IMR-90 (cell line): Measurements from ENCODE around the gene LFNG. TPM values are rescaled to one million over a fixed set of nuclear protein-coding genes. Genes with fewer than 3 reads are reported as not detected.

Experiments
- ATAC-seq: fragments of 200-7000 bp; cut with Tn5 transposase; 2 replicates; pipeline ENCODE4 v1.9.1; 2020; ENCODE audit warnings: low read depth, mild to moderate bottlenecking, moderate library complexity
- BruUV-seq: library from RNA; stranded (reverse); fragments of 400-500 nt; replicated peaks from 2 replicates; lab custom pipeline; 2021; lab: Mats Ljungman, UMichigan
- CTCF ChIA-PET: fragments of 300-600 bp; formaldehyde crosslinking; extraction: SDS; loops from one replicate; lab custom pipeline; 2021; ENCODE audit warnings: antibody characterized with exemption; lab: Yijun Ruan, JAX
- POLR2A ChIA-PET: fragments of 300-600 bp; sonication (Branson Sonifier 250); formaldehyde crosslinking; loops from one replicate; lab custom pipeline; 2022; ENCODE audit warnings: antibody characterized with exemption; ENCODE audit not compliant: unreplicated experiment; lab: Charles Lee
- DNase-seq: peaks from one replicate; pipeline ENCODE4 v3.0.0; 2013
- H2AFZ ChIP-seq: replicated peaks from 2 replicates; pipeline ENCODE3; 2013; ENCODE audit warnings: low read length, mild to moderate bottlenecking; ENCODE audit not compliant: poor library complexity
- H2AK5ac ChIP-seq: 2 replicates; pipeline ENCODE4 v1.6.1; 2013; ENCODE audit warnings: low read depth, low read length, inconsistent platforms
- H2AK9ac ChIP-seq: replicated peaks from 2 replicates; pipeline ENCODE3; 2013; ENCODE audit warnings: mild to moderate bottlenecking, low read depth, low read length, moderate library complexity; ENCODE audit not compliant: poor library complexity
- H2BK120ac ChIP-seq: 2 replicates; pipeline ENCODE4 v1.6.1; 2013; ENCODE audit warnings: low read depth, low read length, inconsistent platforms
- H2BK15ac ChIP-seq: 3 replicates; pipeline ENCODE4 v1.6.1; 2013; ENCODE audit warnings: low read depth, low read length, inconsistent platforms
- H2BK20ac ChIP-seq: 2 replicates; pipeline ENCODE4 v1.6.1; 2013; ENCODE audit warnings: low read depth, mild to moderate bottlenecking, inconsistent platforms, low read length, moderate library complexity
- H2BK5ac ChIP-seq: 2 replicates; pipeline ENCODE4 v1.6.1; 2013; ENCODE audit warnings: mild to moderate bottlenecking, low read depth, low read length, inconsistent platforms; ENCODE audit not compliant: poor library complexity, severe bottlenecking
- H3K14ac ChIP-seq: replicated peaks from 2 replicates; pipeline ENCODE4 v1.6.1; 2013; ENCODE audit warnings: low read depth, low read length, inconsistent platforms
- H3K18ac ChIP-seq: 2 replicates; pipeline ENCODE4 v1.6.1; 2013; ENCODE audit warnings: low read depth, low read length, control low read depth
- H3K23ac ChIP-seq: 2 replicates; pipeline ENCODE4 v1.6.1; 2013; ENCODE audit warnings: low read depth, low read length, inconsistent platforms
- H3K27ac ChIP-seq: 2 replicates; pipeline ENCODE4 v1.5.1; 2013; ENCODE audit warnings: mild to moderate bottlenecking, control low read depth, low read length; ENCODE audit not compliant: insufficient read depth
- H3K27me3 ChIP-seq: 2 replicates; pipeline ENCODE4 v1.6.1; 2013; ENCODE audit warnings: low read length; ENCODE audit not compliant: control insufficient read depth, insufficient read depth
- H3K36me3 ChIP-seq: 2 replicates; pipeline ENCODE4 v1.6.1; 2013; ENCODE audit warnings: low read length, mixed read lengths; ENCODE audit not compliant: control insufficient read depth, insufficient read depth
- H3K4ac ChIP-seq: 2 replicates; pipeline ENCODE4 v1.6.1; 2013; ENCODE audit warnings: low read depth, low read length, inconsistent platforms
- H3K4me1 ChIP-seq: 2 replicates; pipeline ENCODE4 v1.6.1; 2013; ENCODE audit warnings: low read length, mixed read lengths; ENCODE audit not compliant: control insufficient read depth, insufficient read depth
- H3K4me2 ChIP-seq: 2 replicates; pipeline ENCODE4 v1.6.1; 2013; ENCODE audit warnings: low read depth, mild to moderate bottlenecking, control low read depth, low read length, moderate library complexity
- H3K4me3 ChIP-seq: 2 replicates; pipeline ENCODE4 v1.5.1; 2013; ENCODE audit warnings: low read depth, mild to moderate bottlenecking, control low read depth, low read length, moderate library complexity; ENCODE audit not compliant: insufficient read depth
- H3K56ac ChIP-seq: 2 replicates; pipeline ENCODE4 v1.6.1; 2013; ENCODE audit warnings: low read length, inconsistent platforms; ENCODE audit not compliant: insufficient read depth; ENCODE audit errors: extremely low read depth
- H3K79me1 ChIP-seq, 2 experiments: 2 replicates each; pipeline ENCODE4 v1.6.1; 2013; ENCODE audit warnings: low read length in 2 of 2, inconsistent platforms in 1 of 2, low read depth in 1 of 2
- H3K9ac ChIP-seq: 2 replicates; pipeline ENCODE4 v1.6.1; 2013; ENCODE audit warnings: low read depth, low read length, control low read depth
- H3K9me1 ChIP-seq: 2 replicates; pipeline ENCODE4 v1.6.1; 2013; ENCODE audit warnings: low read length, inconsistent platforms; ENCODE audit not compliant: insufficient read depth
- H3K9me3 ChIP-seq: 2 replicates; pipeline ENCODE4 v1.6.1; 2013; ENCODE audit warnings: low read length; ENCODE audit not compliant: control insufficient read depth, insufficient read depth
- H4K20me1 ChIP-seq: 2 replicates; pipeline ENCODE4 v1.6.1; 2013; ENCODE audit warnings: low read length, inconsistent platforms; ENCODE audit not compliant: insufficient read depth
- H4K5ac ChIP-seq: 2 replicates; pipeline ENCODE4 v1.6.1; 2013; ENCODE audit warnings: mild to moderate bottlenecking, low read depth, low read length, control low read depth
- H4K8ac ChIP-seq, 2 experiments: 2 replicates each; pipeline ENCODE4 v1.6.1; 2013; ENCODE audit warnings: low read depth in 2 of 2, low read length in 2 of 2, control low read depth in 1 of 2, inconsistent platforms in 1 of 2
- H4K91ac ChIP-seq: 2 replicates; pipeline ENCODE4 v1.6.1; 2013; ENCODE audit warnings: low read depth, low read length, inconsistent platforms; ENCODE audit not compliant: insufficient read depth
- BHLHE40 ChIP-seq: fragments of 150-350 bp; IDR thresholded peaks from 2 replicates; pipeline ENCODE4 v1.6.1; 2016; ENCODE audit warnings: mild to moderate bottlenecking, low read depth, low read length
- CEBPB ChIP-seq: IDR thresholded peaks from 2 replicates; pipeline ENCODE4 v1.6.1; 2012; ENCODE audit warnings: low read depth, low read length, improper control_type of control experiment
- CTCF ChIP-seq: conservative IDR thresholded peaks from 2 replicates; pipeline ENCODE4 v1.5.1; 2012; ENCODE audit warnings: mild to moderate bottlenecking, low read depth, low read length, improper control_type of control experiment
- FOS ChIP-seq: fragments of 150-350 bp; IDR thresholded peaks from 2 replicates; pipeline ENCODE4 v1.6.1; 2016; ENCODE audit warnings: low read depth, low read length
- MAFK ChIP-seq: IDR thresholded peaks from 2 replicates; pipeline ENCODE4 v1.6.1; 2012; ENCODE audit warnings: low read depth, low read length, improper control_type of control experiment
- MAZ ChIP-seq: IDR thresholded peaks from 2 replicates; pipeline ENCODE4 v1.6.1; 2012; ENCODE audit warnings: low read depth, mild to moderate bottlenecking, low read length, improper control_type of control experiment, moderate library complexity, borderline replicate concordance
- POLR2A ChIP-seq: IDR thresholded peaks from 2 replicates; pipeline ENCODE4 v1.6.1; 2012; ENCODE audit warnings: mild to moderate bottlenecking, low read depth, low read length
- RAD21 ChIP-seq: IDR thresholded peaks from 2 replicates; pipeline ENCODE4 v1.6.1; 2012; ENCODE audit warnings: low read length, improper control_type of control experiment
- RCOR1 ChIP-seq: IDR thresholded peaks from 2 replicates; pipeline ENCODE4 v1.6.1; 2012; ENCODE audit warnings: mild to moderate bottlenecking, low read length, improper control_type of control experiment; ENCODE audit not compliant: insufficient replicate concordance
- RFX5 ChIP-seq: IDR thresholded peaks from 2 replicates; pipeline ENCODE4 v1.8.0; 2012; ENCODE audit warnings: low read depth, mild to moderate bottlenecking, low read length, moderate library complexity
- SMC3 ChIP-seq: fragments of 150-350 bp; IDR thresholded peaks from 2 replicates; pipeline ENCODE4 v1.6.1; 2016; ENCODE audit warnings: low read depth, mild to moderate bottlenecking, antibody characterized with exemption, low read length, moderate library complexity
- WGBS, 2 experiments: methylation state at CpG; one replicate each; pipeline versions ENCODE4 v1.1.5 to v1.1.7; 2013; ENCODE audit warnings: missing lambda C conversion rate in 2 of 2; ENCODE audit not compliant: insufficient read length in 1 of 2; ENCODE audit errors: extremely low coverage in 2 of 2; 5-methylcytosine and 5-hydroxymethylcytosine counted together
- dilution Hi-C: fragments of 300-500 bp; cut with HindIII; formaldehyde crosslinking; loops from one replicate; pipeline ENCODE4 v1.14.3; 2018; ENCODE audit warnings: low sequenced_read_pairs; ENCODE audit not compliant: unreplicated experiment
- in situ Hi-C: fragments of 300-500 bp; cut with MboI; formaldehyde crosslinking; loops from 3 replicates; pipeline ENCODE4 v1.14.3; 2019; ENCODE audit warnings: low sequenced_read_pairs, inconsistent platforms, mixed read lengths
- intact Hi-C: fragments of 100-400 bp; cut with micrococcal nuclease; formaldehyde crosslinking; loops from 2 replicates; pipeline ENCODE4 v1.10.0; 2022
- polyA plus RNA-seq, 3 experiments: library from polyadenylated mRNA; depleted of rRNA; stranded (reverse); fragments of >200 nt; gene quantifications; 2 replicates each; pipeline ENCODE4 v1.2.3, GENCODE V29; 2012; ENCODE audit warnings: low replicate concordance in 1 of 3
- total RNA-seq: library from RNA; depleted of rRNA; stranded (reverse); fragments of >200 nt; gene quantifications from 2 replicates; pipeline ENCODE4 v1.2.3, GENCODE V29; 2012

The LFNG gene
- total and polyA plus RNA-seq, 2 of the 4 experiments (the other 2 are of a cell fraction), result 1.8 to 5.1 TPM

DNA sequence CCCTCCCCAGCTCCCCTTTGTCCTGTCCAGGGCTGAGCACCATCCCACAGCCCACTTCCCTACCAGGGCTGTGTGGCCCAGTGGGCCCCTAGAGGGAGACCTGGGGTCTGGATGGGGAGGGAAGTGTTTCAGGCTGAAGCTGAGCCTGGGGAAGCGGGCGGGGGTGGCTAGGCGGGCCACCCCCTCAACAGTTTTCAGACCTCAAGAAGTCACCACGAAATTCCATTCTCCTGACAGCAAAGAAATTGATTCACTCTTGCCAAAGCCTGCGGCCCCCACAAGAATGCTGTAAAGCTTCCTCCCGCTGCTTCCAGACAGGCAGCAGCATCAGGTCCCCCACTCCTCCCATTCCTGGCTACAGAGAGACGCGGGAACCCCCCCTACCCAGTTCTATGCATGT, 2.5 kb upstream of the LFNG start:
- H4K91ac ChIP-seq, result peak overlapping the region; percentile 94
- H3K4me1 ChIP-seq, result peaks cover 27% of the 10 kb centered on the region
- 0 out of 2 replicates have a peak, but pooled peaks cover 9% of the 10 kb centered on the region for H4K20me1 ChIP-seq
- H4K5ac ChIP-seq, result no peak overlapping the region
- no peaks in the 10 kb centered on the region for H3K9me3 ChIP-seq
- H2BK120ac ChIP-seq, result peak overlapping the region; percentile 99
- peak overlapping the region; percentile 60 to 89 for H4K8ac ChIP-seq
- peak; percentile 46 for ATAC-seq
- peak overlapping the region; percentile 94 for H3K14ac ChIP-seq
- WGBS, 2 experiments, result 0% methylated on average over 1 of the region's 8 CpGs; no CpG with 5 or more reads in 1 of the 2 experiments
- H3K56ac ChIP-seq, result peak overlapping the region; percentile 52; the same call in 1 of the 2 replicates
- peak overlapping the region; percentile 95; the same call in 2 of the 3 replicates for H2BK15ac ChIP-seq
- BruUV-seq, result no TSS peak
- in situ Hi-C loops, result no loop called here
- H2AK9ac ChIP-seq, result peak overlapping the region; percentile 99
- DNase-seq, result peak; percentile 93
- POLR2A ChIA-PET, result no interaction called here
- H2BK5ac ChIP-seq, result peak overlapping the region; percentile 76
- peak overlapping the region; percentile 51 for H3K27ac ChIP-seq
- TF ChIP-seq FOS (peak; percentile 47), SMC3 (0 out of 2 replicates have a peak, but pooled peaks have one; percentile 11), MAFK (no peak), RAD21 (no peak; the same call in none of the 2 replicates), CTCF (peak; percentile 30; the same call in 1 of the 2 replicates), MAZ (peak; percentile 83; the same call in 1 of the 2 replicates), RFX5 (no peak), CEBPB (peak; percentile 85), POLR2A (no peak), RCOR1 (peak; percentile 30), BHLHE40 (peak; percentile 52)
- no peak overlapping the region for H3K9ac ChIP-seq
- H3K18ac ChIP-seq, result peak overlapping the region; percentile 43; the same call in 1 of the 2 replicates
- no peaks in the 10 kb centered on the region for H3K36me3 ChIP-seq
- intact Hi-C loops, result loop anchor here (2.0 kb wide), 1 partner anchor 18 kb away; no protein-coding TSS in a partner anchor
- dilution Hi-C loops, result no loop called here
- H3K9me1 ChIP-seq, result peaks cover 16% of the 10 kb centered on the region
- peak overlapping the region; percentile 77 for H3K4me2 ChIP-seq
- H3K4ac ChIP-seq, result peak overlapping the region; percentile 95
- H3K79me1 ChIP-seq, result peaks cover 0 to 8% of the 10 kb centered on the region in 2 experiments; a peak in 2 of 4 replicates
- H2AFZ ChIP-seq, result peak overlapping the region; percentile 81
- peak overlapping the region; percentile 99 for H2AK5ac ChIP-seq
- CTCF ChIA-PET, result interaction anchor here (0.6 to 1.3 kb wide), 3 partner anchors 10 to 48 kb away, joined by 3 read pairs; no protein-coding TSS in a partner anchor
- peaks cover 1% of the 10 kb centered on the region; the same call in 1 of the 2 replicates for H3K27me3 ChIP-seq
- peak overlapping the region; percentile 51; the same call in 1 of the 2 replicates for H3K23ac ChIP-seq
- peak overlapping the region; percentile 96 for H2BK20ac ChIP-seq
- no peak overlapping the region for H3K4me3 ChIP-seq
